ENCODE data around the gene CD151. TPM values are rescaled to one million over a fixed set of nuclear protein-coding genes. Genes with fewer than 3 reads are reported as not detected.
A peak's percentile ranks its signal among the peaks of the same experiment; 100 is the strongest.

The CD151 gene
- total RNA-seq, 1 donor from 2014 or later, result 70.8 TPM

GRCh38 chr11:829176-829846 lies 3.4 kb upstream of the CD151 start:
- no peak for DNase-seq

- DNase-seq, result no peak
Measured at GRCh38 chr11:829847-830294, 2.9 kb upstream of the CD151 start.

GRCh38 chr11:830295-831117 lies 2.2 kb upstream of the CD151 start:
- no peak for DNase-seq

- DNase-seq, result no peak
Measured at GRCh38 chr11:831118-831864, 1.5 kb upstream of the CD151 start.

GRCh38 chr11:831961-832528 lies 707 bp upstream of the CD151 start:
- DNase-seq, result no peak

- DNase-seq, result no peak
Measured at GRCh38 chr11:833114-833791, 501 bp downstream of the CD151 start.

GRCh38 chr11:833849-834311 lies 1.1 kb downstream of the CD151 start:
- no peak for DNase-seq

- DNase-seq, result no peak
Measured at GRCh38 chr11:834371-835316, 1.9 kb downstream of the CD151 start.

- no peak for DNase-seq
Measured at GRCh38 chr11:836274-836673, 3.5 kb downstream of the CD151 start.

GRCh38 chr11:836700-837099 lies 3.9 kb downstream of the CD151 start:
- no peak for DNase-seq

GRCh38 chr11:837189-837989 lies 4.6 kb downstream of the CD151 start:
- DNase-seq, result no peak

GRCh38 chr11:837990-838307 lies 5.2 kb downstream of the CD151 start:
- DNase-seq, result no peak

- DNase-seq, result no peak
Measured at GRCh38 chr11:838441-839279, 5.9 kb downstream of the CD151 start.

- DNase-seq, result no peak
Measured at GRCh38 chr11:839280-839623, 6.5 kb downstream of the CD151 start.

GRCh38 chr11:839875-840617 lies 7.3 kb downstream of the CD151 start:
- no peak for DNase-seq

GRCh38 chr11:841981-842369 lies 9.2 kb downstream of the CD151 start:
- no peak for DNase-seq

- peak; percentile 82 for DNase-seq
Measured at GRCh38 chr11:842370-843002, 9.7 kb downstream of the CD151 start, which contains the start of the genes POLR2L and TSPAN4. TSS of gene POLR2L (minus strand) at chr11:842529. CDS start at chr11:842508, 21 bp downstream. TSS of gene TSPAN4 (plus strand) at chr11:842852. CDS start at chr11:850305, 7,453 bp downstream.

All from skin of body (tissue), 2 donors.